Endodermal cell (in vitro differentiated cells): ENCODE results near the gene RAB4B. TPM values are rescaled to one million over a fixed set of nuclear protein-coding genes. Genes with fewer than 3 reads are reported as not detected.

Experiments used
- DNase-seq: peaks from one replicate; pipeline ENCODE4 v3.0.0-alpha.2; 2017
- H3K27ac ChIP-seq: 2 replicates; pipeline ENCODE4 v1.5.1; 2013; ENCODE audit warnings: mild to moderate bottlenecking, low read depth, low read length, moderate library complexity
- H3K27me3 ChIP-seq: 2 replicates; pipeline ENCODE4 v1.6.1; 2013; ENCODE audit warnings: mild to moderate bottlenecking, low read length, moderate library complexity; ENCODE audit not compliant: insufficient read depth, control insufficient read depth, poor library complexity, severe bottlenecking
- H3K36me3 ChIP-seq: 2 replicates; pipeline ENCODE4 v1.7.0; 2013; ENCODE audit warnings: mild to moderate bottlenecking, low read length, moderate library complexity; ENCODE audit not compliant: control insufficient read depth, insufficient read depth
- H3K4me1 ChIP-seq: one replicate; pipeline ENCODE4 v1.7.0; 2013; ENCODE audit warnings: low read length; ENCODE audit not compliant: control insufficient read depth, insufficient read depth
- H3K4me3 ChIP-seq: 2 replicates; pipeline ENCODE4 v1.5.1; 2013; ENCODE audit warnings: mild to moderate bottlenecking, low read length, moderate library complexity
- H3K9ac ChIP-seq: 2 replicates; pipeline ENCODE4 v1.6.1; 2013; ENCODE audit warnings: mild to moderate bottlenecking, low read length, moderate library complexity; ENCODE audit not compliant: poor library complexity, severe bottlenecking; ENCODE audit errors: extremely low read depth
- H3K9me3 ChIP-seq: 2 replicates; pipeline ENCODE4 v1.6.1; 2013; ENCODE audit warnings: mild to moderate bottlenecking, low read length, moderate library complexity; ENCODE audit not compliant: control insufficient read depth
- H3K27ac Mint-ChIP-seq: 2 replicates; pipeline ENCODE4 v1.8.0; 2020; ENCODE audit warnings: mixed read lengths
- H3K27me3 Mint-ChIP-seq: 2 replicates; pipeline ENCODE4 v1.8.0; 2021; ENCODE audit warnings: mild to moderate bottlenecking, mixed read lengths; ENCODE audit not compliant: insufficient read depth
- H3K36me3 Mint-ChIP-seq: 2 replicates; pipeline ENCODE4 v1.8.0; 2020; ENCODE audit warnings: low read depth, mixed read lengths
- H3K4me1 Mint-ChIP-seq: 2 replicates; pipeline ENCODE4 v1.8.0; 2020; ENCODE audit warnings: mixed read lengths
- H3K4me3 Mint-ChIP-seq: 2 replicates; pipeline ENCODE4 v1.8.0; 2020; ENCODE audit warnings: mild to moderate bottlenecking, moderate library complexity, mixed read lengths
- H3K9me3 Mint-ChIP-seq: 2 replicates; pipeline ENCODE4 v1.8.0; 2020; ENCODE audit warnings: mild to moderate bottlenecking, mixed read lengths
- CTCF ChIP-seq: fragments of 200-600 bp; sonication (generic); conservative IDR thresholded peaks from 2 replicates; pipeline ENCODE4 v1.5.0; 2021; ENCODE audit warnings: antibody characterized with exemption, mild to moderate bottlenecking
- WGBS, 2 experiments: methylation state at CpG; one replicate each; pipeline versions ENCODE4 v1.1.5 to v1.1.7; 2013; ENCODE audit warnings: missing lambda C conversion rate in 2 of 2, mixed read lengths in 1 of 2; ENCODE audit not compliant: insufficient coverage in 1 of 2, insufficient read length in 1 of 2; 5-methylcytosine and 5-hydroxymethylcytosine counted together
- total RNA-seq, 2 donors: library from RNA; stranded (reverse); fragmentation: NEBNext Ultra II Directional in 1 of 2; extraction: Animal tissue kit (Norgen Biotek cat#: 25700) in 1 of 2; gene quantifications; 2 replicates in 1 of 2; 3 replicates in 1 of 2; pipeline ENCODE4 v1.2.1, GENCODE V29; 2021

The RAB4B gene
- total RNA-seq, 2 donors from 2014 or later: 29.2 to 34.1 TPM

DNA sequence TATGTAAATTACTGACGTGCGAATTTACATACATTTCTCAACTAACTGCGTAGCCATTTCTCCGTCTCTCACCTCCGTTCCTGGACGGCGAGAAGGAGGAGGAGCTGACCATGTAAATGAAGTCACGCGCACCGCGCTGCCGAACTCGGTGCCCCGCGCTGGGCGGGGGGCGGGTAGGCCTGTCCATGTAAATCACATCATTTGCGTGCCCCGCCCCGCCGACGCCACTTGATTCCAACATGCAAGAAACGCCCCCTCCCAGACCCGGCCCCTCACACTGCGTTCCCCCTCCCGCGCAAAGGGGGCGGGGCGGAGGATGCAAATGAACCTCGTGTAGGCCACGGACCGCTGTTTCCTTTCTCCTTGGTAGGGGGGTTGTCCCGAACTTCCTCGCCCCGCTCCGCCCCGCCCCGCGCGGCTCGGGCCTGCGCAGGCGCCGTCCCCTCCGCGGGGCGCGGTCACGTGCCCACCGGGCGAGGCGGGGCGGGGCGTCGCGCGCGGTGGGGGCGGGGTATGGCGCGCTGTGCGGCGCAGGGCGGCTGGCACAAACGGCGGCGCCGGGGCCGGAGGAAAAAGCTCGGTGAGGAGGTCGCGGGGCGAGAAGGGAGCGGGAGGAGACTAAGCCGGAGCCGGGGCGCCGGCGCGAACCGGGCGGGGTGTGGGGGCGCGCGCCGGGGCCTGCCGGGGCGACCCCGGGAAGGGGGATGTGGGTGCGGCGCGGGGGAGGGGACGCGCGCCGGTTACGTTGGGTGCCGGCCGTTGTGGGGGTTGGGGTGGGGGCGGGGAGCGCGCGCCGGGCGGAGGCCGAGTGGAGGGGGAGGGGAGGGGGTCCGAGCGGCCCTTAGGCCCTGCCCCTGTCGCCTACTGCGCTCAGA, 20.9 kb downstream of the RAB4B start, which contains the start of gene EGLN2:
Gene EGLN2, plus strand, starts transcription at position 509 of the 875 bp plus-strand sequence. CDS start 1,382 bp downstream, outside the sequence.
- Mint-ChIP-seq H3K9me3 (no peaks in the 10 kb centered on the region), H3K27ac (peak within 1 kb of the TSS; percentile 100), H3K4me3 (peak within 1 kb of the TSS; percentile 91), H3K27me3 (no peaks in the 10 kb centered on the region), H3K36me3 (peaks cover 28% of the 10 kb centered on the region), H3K4me1 (peaks cover 36% of the 10 kb centered on the region)
- Histone ChIP-seq H3K4me3 (peak within 1 kb of the TSS; percentile 94), H3K27me3 (no peaks in the 10 kb centered on the region), H3K36me3 (peaks cover 39% of the 10 kb centered on the region), H3K9ac (peak within 1 kb of the TSS; percentile 92), H3K4me1 (peaks cover 24% of the 10 kb centered on the region), H3K27ac (peak within 1 kb of the TSS; percentile 85), H3K9me3 (no peaks in the 10 kb centered on the region)
- WGBS, 2 experiments: 0 to 1% methylated on average over 8 to 81 of the region's 110 CpGs
- DNase-seq: peak; percentile 100
- no peak for TF ChIP-seq CTCF

GRCh38 chr19:40799558-40800338, 21.7 kb downstream of the RAB4B start:
- H3K9ac ChIP-seq: peak overlapping the region; percentile 92
- peaks cover 33% of the 10 kb centered on the region for H3K36me3 Mint-ChIP-seq
- DNase-seq: no peak
- no peaks in the 10 kb centered on the region for H3K9me3 Mint-ChIP-seq
- H3K9me3 ChIP-seq: no peaks in the 10 kb centered on the region
- H3K4me3 Mint-ChIP-seq: peak overlapping the region; percentile 91
- 4 to 20% methylated on average over 12 to 40 of the region's 40 CpGs for WGBS, 2 experiments
- no peak for TF ChIP-seq CTCF
- peaks cover 47% of the 10 kb centered on the region for H3K36me3 ChIP-seq
- no peak overlapping the region for H3K27ac ChIP-seq
- peak overlapping the region; percentile 92 for H3K27ac Mint-ChIP-seq
- H3K27me3 ChIP-seq: no peaks in the 10 kb centered on the region
- H3K4me1 ChIP-seq: peaks cover 29% of the 10 kb centered on the region
- peaks cover 44% of the 10 kb centered on the region for H3K4me1 Mint-ChIP-seq
- H3K4me3 ChIP-seq: peak overlapping the region; percentile 94
- H3K27me3 Mint-ChIP-seq: no peaks in the 10 kb centered on the region

DNA sequence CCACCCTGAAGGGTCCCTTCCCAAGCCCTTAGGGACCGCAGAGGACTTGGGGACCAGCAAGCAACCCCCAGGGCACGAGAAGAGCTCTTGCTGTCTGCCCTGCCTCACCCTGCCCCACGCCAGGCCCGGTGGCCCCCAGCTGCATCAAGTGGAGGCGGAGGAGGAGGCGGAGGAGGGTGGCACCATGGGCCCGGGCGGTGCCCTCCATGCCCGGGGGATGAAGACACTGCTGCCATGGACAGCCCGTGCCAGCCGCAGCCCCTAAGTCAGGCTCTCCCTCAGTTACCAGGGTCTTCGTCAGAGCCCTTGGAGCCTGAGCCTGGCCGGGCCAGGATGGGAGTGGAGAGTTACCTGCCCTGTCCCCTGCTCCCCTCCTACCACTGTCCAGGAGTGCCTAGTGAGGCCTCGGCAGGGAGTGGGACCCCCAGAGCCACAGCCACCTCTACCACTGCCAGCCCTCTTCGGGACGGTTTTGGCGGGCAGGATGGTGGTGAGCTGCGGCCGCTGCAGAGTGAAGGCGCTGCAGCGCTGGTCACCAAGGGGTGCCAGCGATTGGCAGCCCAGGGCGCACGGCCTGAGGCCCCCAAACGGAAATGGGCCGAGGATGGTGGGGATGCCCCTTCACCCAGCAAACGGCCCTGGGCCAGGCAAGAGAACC, 22.4 kb downstream of the RAB4B start:
- peaks cover 50% of the 10 kb centered on the region for H3K4me1 Mint-ChIP-seq
- H3K4me1 ChIP-seq: peaks cover 29% of the 10 kb centered on the region
- H3K9me3 ChIP-seq: no peaks in the 10 kb centered on the region
- WGBS, 2 experiments: 90 to 98% methylated on average over 17 to 27 of the region's 27 CpGs
- no peak for DNase-seq
- H3K36me3 Mint-ChIP-seq: peaks cover 38% of the 10 kb centered on the region
- no peaks in the 10 kb centered on the region for H3K9me3 Mint-ChIP-seq
- no peaks in the 10 kb centered on the region for H3K27me3 Mint-ChIP-seq
- TF ChIP-seq CTCF: no peak
- H3K4me3 ChIP-seq: peak overlapping the region; percentile 94
- H3K9ac ChIP-seq: peak overlapping the region; percentile 92
- peaks cover 54% of the 10 kb centered on the region for H3K36me3 ChIP-seq
- H3K27ac ChIP-seq: no peak overlapping the region
- no peaks in the 10 kb centered on the region for H3K27me3 ChIP-seq
- H3K27ac Mint-ChIP-seq: peak overlapping the region; percentile 92
- peak overlapping the region; percentile 91 for H3K4me3 Mint-ChIP-seq
